GM23338 (cell line): ENCODE measurements around the gene NOC2L. TPM values are rescaled to one million over a fixed set of nuclear protein-coding genes. Genes with fewer than 3 reads are reported as not detected.

Experiments
- EZH2 ChIP-seq: fragments of 200-600 bp; sonication (generic); IDR thresholded peaks from one replicate; pipeline ENCODE4 v1.8.0; 2017; ENCODE audit warnings: antibody characterized with exemption, mild to moderate bottlenecking, low read depth; ENCODE audit not compliant: unreplicated experiment
- JUNB ChIP-seq: IDR thresholded peaks from one replicate; pipeline ENCODE4 v1.6.1; 2016; ENCODE audit warnings: antibody characterized with exemption; ENCODE audit not compliant: unreplicated experiment
- STAT1 ChIP-seq: IDR thresholded peaks from one replicate; pipeline ENCODE4 v1.6.1; 2016; ENCODE audit warnings: antibody characterized with exemption; ENCODE audit not compliant: unreplicated experiment
- polyA plus RNA-seq: library from polyadenylated mRNA; unstranded; fragments of >200 nt; fragmentation: Nextera tagmentation; extraction: Ambion mirVana; gene quantifications from 2 replicates; pipeline ENCODE4 v1.2.1, GENCODE V29; 2016
- total RNA-seq: library from RNA; depleted of rRNA; stranded (reverse); fragments of >200 nt; shearing (Covaris generic); gene quantifications from 2 replicates; pipeline ENCODE4 v1.2.3, GENCODE V29; 2014
- TF ChIP-seq, protein P1 (sequence below): IDR thresholded peaks from 2 replicates; pipeline ENCODE4 v1.6.1; 2016; ENCODE audit warnings: antibody characterized with exemption
- TF ChIP-seq, protein P2 (sequence below), 2 experiments: fragments of 200-600 bp in 1 of 2; sonication (generic) in 1 of 2; conservative IDR thresholded peaks; 2 replicates each; pipeline versions ENCODE4 v1.5.1 to v1.6.1; 2016 to 2017; ENCODE audit warnings: antibody characterized with exemption in 2 of 2, low read depth in 2 of 2, mild to moderate bottlenecking in 2 of 2, moderate library complexity in 1 of 2
- TF ChIP-seq, protein P3 (sequence below): fragments of 250-450 bp; sonication (Bioruptor Pico); IDR thresholded peaks from 2 replicates; pipeline ENCODE4 v1.5.0; 2020; ENCODE audit warnings: mild to moderate bottlenecking, moderate library complexity

Gene NOC2L
- total and polyA plus RNA-seq, 2 experiments from 2014 or later = 79.3 to 125 TPM

DNA sequence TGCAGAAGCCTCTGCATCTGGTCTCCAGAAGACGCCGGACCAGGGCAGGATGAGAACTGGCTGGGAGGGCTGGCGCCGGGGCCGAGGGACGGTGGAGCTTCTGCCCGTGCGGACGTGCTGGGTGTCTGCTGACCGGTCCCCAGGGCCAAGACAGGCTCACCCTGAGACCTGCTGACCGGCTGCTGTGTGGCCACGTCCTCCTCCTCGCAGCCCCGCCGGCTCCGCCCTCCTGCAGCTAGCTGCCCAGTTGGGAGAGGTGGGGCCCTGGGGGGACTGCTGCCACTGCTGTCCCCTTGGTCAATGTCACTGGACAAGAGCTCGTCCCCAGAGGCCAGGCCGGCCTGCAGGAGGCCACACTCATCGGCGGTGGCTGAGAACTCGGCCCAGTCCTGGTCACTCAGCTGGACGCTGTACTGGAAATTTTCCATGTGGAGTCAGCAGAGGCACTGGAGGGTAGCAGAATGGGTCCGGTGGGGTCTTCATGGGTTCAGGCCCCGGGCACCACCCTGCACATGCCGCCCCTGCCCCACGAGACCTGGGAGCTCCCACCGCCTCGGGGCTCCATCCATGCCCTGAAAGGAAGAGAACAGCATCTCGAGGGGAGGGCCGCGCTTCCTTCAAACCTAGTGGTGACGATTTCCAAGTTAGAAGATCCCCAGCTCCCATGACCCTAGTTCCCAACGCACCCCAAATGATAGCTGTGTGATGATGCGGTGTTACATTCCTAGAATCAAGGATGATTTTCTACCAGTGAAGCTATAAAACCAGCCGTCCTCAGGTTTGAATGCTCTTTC lies 21.7 kb upstream of the NOC2L start (continued):
- TF ChIP-seq, protein P1, sequence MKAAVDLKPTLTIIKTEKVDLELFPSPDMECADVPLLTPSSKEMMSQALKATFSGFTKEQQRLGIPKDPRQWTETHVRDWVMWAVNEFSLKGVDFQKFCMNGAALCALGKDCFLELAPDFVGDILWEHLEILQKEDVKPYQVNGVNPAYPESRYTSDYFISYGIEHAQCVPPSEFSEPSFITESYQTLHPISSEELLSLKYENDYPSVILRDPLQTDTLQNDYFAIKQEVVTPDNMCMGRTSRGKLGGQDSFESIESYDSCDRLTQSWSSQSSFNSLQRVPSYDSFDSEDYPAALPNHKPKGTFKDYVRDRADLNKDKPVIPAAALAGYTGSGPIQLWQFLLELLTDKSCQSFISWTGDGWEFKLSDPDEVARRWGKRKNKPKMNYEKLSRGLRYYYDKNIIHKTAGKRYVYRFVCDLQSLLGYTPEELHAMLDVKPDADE = no peak
- no peak for TF ChIP-seq STAT1
- TF ChIP-seq, protein P2, sequence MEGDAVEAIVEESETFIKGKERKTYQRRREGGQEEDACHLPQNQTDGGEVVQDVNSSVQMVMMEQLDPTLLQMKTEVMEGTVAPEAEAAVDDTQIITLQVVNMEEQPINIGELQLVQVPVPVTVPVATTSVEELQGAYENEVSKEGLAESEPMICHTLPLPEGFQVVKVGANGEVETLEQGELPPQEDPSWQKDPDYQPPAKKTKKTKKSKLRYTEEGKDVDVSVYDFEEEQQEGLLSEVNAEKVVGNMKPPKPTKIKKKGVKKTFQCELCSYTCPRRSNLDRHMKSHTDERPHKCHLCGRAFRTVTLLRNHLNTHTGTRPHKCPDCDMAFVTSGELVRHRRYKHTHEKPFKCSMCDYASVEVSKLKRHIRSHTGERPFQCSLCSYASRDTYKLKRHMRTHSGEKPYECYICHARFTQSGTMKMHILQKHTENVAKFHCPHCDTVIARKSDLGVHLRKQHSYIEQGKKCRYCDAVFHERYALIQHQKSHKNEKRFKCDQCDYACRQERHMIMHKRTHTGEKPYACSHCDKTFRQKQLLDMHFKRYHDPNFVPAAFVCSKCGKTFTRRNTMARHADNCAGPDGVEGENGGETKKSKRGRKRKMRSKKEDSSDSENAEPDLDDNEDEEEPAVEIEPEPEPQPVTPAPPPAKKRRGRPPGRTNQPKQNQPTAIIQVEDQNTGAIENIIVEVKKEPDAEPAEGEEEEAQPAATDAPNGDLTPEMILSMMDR (conservative IDR thresholded peaks at IDR 0.05; ENCODE audit: low read depth in 2 of 2) = no peak
- TF ChIP-seq JUNB = no peak
- TF ChIP-seq EZH2 = no peak
- TF ChIP-seq, protein P3, sequence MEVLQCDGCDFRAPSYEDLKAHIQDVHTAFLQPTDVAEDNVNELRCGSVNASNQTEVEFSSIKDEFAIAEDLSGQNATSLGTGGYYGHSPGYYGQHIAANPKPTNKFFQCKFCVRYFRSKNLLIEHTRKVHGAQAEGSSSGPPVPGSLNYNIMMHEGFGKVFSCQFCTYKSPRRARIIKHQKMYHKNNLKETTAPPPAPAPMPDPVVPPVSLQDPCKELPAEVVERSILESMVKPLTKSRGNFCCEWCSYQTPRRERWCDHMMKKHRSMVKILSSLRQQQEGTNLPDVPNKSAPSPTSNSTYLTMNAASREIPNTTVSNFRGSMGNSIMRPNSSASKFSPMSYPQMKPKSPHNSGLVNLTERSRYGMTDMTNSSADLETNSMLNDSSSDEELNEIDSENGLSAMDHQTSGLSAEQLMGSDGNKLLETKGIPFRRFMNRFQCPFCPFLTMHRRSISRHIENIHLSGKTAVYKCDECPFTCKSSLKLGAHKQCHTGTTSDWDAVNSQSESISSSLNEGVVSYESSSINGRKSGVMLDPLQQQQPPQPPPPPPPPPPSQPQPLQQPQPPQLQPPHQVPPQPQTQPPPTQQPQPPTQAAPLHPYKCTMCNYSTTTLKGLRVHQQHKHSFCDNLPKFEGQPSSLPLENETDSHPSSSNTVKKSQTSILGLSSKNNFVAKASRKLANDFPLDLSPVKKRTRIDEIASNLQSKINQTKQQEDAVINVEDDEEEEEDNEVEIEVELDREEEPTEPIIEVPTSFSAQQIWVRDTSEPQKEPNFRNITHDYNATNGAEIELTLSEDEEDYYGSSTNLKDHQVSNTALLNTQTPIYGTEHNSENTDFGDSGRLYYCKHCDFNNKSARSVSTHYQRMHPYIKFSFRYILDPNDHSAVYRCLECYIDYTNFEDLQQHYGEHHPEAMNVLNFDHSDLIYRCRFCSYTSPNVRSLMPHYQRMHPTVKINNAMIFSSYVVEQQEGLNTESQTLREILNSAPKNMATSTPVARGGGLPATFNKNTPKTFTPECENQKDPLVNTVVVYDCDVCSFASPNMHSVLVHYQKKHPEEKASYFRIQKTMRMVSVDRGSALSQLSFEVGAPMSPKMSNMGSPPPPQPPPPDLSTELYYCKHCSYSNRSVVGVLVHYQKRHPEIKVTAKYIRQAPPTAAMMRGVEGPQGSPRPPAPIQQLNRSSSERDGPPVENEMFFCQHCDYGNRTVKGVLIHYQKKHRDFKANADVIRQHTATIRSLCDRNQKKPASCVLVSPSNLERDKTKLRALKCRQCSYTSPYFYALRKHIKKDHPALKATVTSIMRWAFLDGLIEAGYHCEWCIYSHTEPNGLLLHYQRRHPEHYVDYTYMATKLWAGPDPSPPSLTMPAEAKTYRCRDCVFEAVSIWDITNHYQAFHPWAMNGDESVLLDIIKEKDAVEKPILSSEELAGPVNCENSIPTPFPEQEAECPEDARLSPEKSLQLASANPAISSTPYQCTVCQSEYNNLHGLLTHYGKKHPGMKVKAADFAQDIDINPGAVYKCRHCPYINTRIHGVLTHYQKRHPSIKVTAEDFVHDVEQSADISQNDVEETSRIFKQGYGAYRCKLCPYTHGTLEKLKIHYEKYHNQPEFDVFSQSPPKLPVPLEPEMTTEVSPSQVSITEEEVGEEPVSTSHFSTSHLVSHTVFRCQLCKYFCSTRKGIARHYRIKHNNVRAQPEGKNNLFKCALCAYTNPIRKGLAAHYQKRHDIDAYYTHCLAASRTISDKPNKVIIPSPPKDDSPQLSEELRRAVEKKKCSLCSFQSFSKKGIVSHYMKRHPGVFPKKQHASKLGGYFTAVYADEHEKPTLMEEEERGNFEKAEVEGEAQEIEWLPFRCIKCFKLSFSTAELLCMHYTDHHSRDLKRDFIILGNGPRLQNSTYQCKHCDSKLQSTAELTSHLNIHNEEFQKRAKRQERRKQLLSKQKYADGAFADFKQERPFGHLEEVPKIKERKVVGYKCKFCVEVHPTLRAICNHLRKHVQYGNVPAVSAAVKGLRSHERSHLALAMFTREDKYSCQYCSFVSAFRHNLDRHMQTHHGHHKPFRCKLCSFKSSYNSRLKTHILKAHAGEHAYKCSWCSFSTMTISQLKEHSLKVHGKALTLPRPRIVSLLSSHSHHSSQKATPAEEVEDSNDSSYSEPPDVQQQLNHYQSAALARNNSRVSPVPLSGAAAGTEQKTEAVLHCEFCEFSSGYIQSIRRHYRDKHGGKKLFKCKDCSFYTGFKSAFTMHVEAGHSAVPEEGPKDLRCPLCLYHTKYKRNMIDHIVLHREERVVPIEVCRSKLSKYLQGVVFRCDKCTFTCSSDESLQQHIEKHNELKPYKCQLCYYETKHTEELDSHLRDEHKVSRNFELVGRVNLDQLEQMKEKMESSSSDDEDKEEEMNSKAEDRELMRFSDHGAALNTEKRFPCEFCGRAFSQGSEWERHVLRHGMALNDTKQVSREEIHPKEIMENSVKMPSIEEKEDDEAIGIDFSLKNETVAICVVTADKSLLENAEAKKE (CRISPR knock-in tag) = no peak
